Left lung (tissue), 10 donors: Measurements from ENCODE around the gene LRFN2. TPM values are rescaled to one million over a fixed set of nuclear protein-coding genes. Genes with fewer than 3 reads are reported as not detected.

Source experiments
- ATAC-seq: fragments of 200-7000 bp; cut with Tn5 transposase; one replicate; pipeline ENCODE4 v1.9.1; 2020; ENCODE audit warnings: moderate library complexity
- DNase-seq, 4 donors: peaks; one replicate each; pipeline ENCODE4 v3.0.0-alpha.2; 2013 to 2020
- H3K27ac ChIP-seq, 2 donors: fragments of 200-600 bp; sonication (generic) in 1 of 2; one replicate each; pipeline versions ENCODE4 v1.5.0 to v1.8.0; 2020 to 2021
- H3K27me3 ChIP-seq, 2 donors: fragments of 200-600 bp; sonication (generic) in 1 of 2; one replicate each; pipeline versions ENCODE4 v1.5.0 to v1.8.0; 2020 to 2021
- H3K36me3 ChIP-seq, 2 donors: fragments of 200-600 bp; sonication (generic) in 1 of 2; one replicate each; pipeline versions ENCODE4 v1.5.0 to v1.8.0; 2020 to 2021
- H3K4me1 ChIP-seq, 2 donors: fragments of 200-600 bp; one replicate each; pipeline ENCODE4 v1.8.0; 2021
- H3K4me3 ChIP-seq, 2 donors: fragments of 200-600 bp; sonication (generic) in 1 of 2; one replicate each; pipeline versions ENCODE4 v1.5.0 to v1.8.0; 2020 to 2021; ENCODE audit warnings: mild to moderate bottlenecking in 1 of 2
- H3K9me3 ChIP-seq, 2 donors: fragments of 200-600 bp; sonication (generic) in 1 of 2; one replicate each; pipeline versions ENCODE4 v1.5.0 to v1.8.0; 2020 to 2021
- CTCF ChIP-seq, 2 donors: fragments of 200-600 bp; sonication (generic) in 1 of 2; IDR thresholded peaks; one replicate each; pipeline versions ENCODE4 v1.5.0 to v1.8.0; 2021; ENCODE audit warnings: antibody characterized with exemption in 2 of 2
- intact Hi-C, 2 donors: fragments of 100-400 bp; cut with DNase I; formaldehyde crosslinking; loops; one replicate each; pipeline versions ENCODE4 v1.11.2 to v1.14.2; 2022
- polyA plus RNA-seq, 6 donors: library from polyadenylated mRNA; unstranded; fragments of 120-200 nt; gene quantifications; one replicate each; pipeline ENCODE4 v1.2.1, GENCODE V29; 2013; ENCODE audit not compliant: insufficient read length in 6 of 6
- total RNA-seq, 2 donors: library from RNA; stranded (reverse); fragmentation: NEBNext Ultra II Directional; extraction: Animal tissue kit (Norgen Biotek cat#: 25700); gene quantifications; one replicate each; pipeline ENCODE4 v1.2.1, GENCODE V29; 2021
- donor health status: DM: no; HTN: yes; CAD: no.
- donor health status: DM: no; HTN: no; CAD: no.

Gene LRFN2
- total and polyA plus RNA-seq, 8 donors = 0.05 to 0.18 (median 0.11) TPM; not detected in 2

GRCh38 chr6:40344566-40345167 is 242.5 kb downstream of the LRFN2 start:
- no peaks in the 10 kb centered on the region for H3K9me3 ChIP-seq
- TF ChIP-seq CTCF (IDR thresholded peaks at IDR 0.05) = no peak
- H3K4me3 ChIP-seq = no peak overlapping the region
- DNase-seq (no peak), ATAC-seq (no peak)
- no peaks in the 10 kb centered on the region for H3K4me1 ChIP-seq
- H3K36me3 ChIP-seq = no peaks in the 10 kb centered on the region
- peaks cover 0 to 6% of the 10 kb centered on the region in 2 donors for H3K27me3 ChIP-seq
- no peak overlapping the region for H3K27ac ChIP-seq
- intact Hi-C loops = no loop called here

- H3K27ac ChIP-seq = no peak overlapping the region
- peaks cover 0 to 11% of the 10 kb centered on the region in 2 donors for H3K27me3 ChIP-seq
- H3K4me1 ChIP-seq = no peaks in the 10 kb centered on the region
- H3K4me3 ChIP-seq = no peak overlapping the region
- peak in 1 of 4 donors; percentile 25 for DNase-seq
- no peaks in the 10 kb centered on the region for H3K9me3 ChIP-seq
- TF ChIP-seq CTCF (IDR thresholded peaks at IDR 0.05) = no peak
- ATAC-seq = no peak
- intact Hi-C loops = no loop called here
- no peaks in the 10 kb centered on the region for H3K36me3 ChIP-seq
Observed at GRCh38 chr6:40343877-40344565, 243.1 kb downstream of the LRFN2 start.

- H3K4me1 ChIP-seq = no peaks in the 10 kb centered on the region
- H3K36me3 ChIP-seq = no peaks in the 10 kb centered on the region
- H3K27ac ChIP-seq = no peak overlapping the region
- H3K4me3 ChIP-seq = no peak overlapping the region
- H3K9me3 ChIP-seq = no peaks in the 10 kb centered on the region
- no peak for TF ChIP-seq CTCF (IDR thresholded peaks at IDR 0.05)
- H3K27me3 ChIP-seq = peaks cover 0 to 6% of the 10 kb centered on the region in 2 donors
- intact Hi-C loops = no loop called here
- ATAC-seq (no peak), DNase-seq (no peak)
Observed at GRCh38 chr6:40343318-40343876, 243.8 kb downstream of the LRFN2 start.

- DNase-seq = no peak
Observed at GRCh38 chr6:40342723-40343122, 244.4 kb downstream of the LRFN2 start.

More at GRCh38 chr6:40342723-40343122, 244.4 kb downstream of the LRFN2 start:
- no peak for TF ChIP-seq CTCF (IDR thresholded peaks at IDR 0.05)
- Histone ChIP-seq H3K36me3 (no peaks in the 10 kb centered on the region), H3K9me3 (no peaks in the 10 kb centered on the region), H3K27ac (no peak overlapping the region), H3K4me3 (no peak overlapping the region), H3K4me1 (no peaks in the 10 kb centered on the region), H3K27me3 (peaks cover 0 to 6% of the 10 kb centered on the region in 2 donors)
- ATAC-seq = no peak
- intact Hi-C loops = no loop called here
